T follicular helper cell (primary cell): ENCODE measurements around the gene ZNF385D.

ENCODE experiments used
- DNase-seq: peaks from one replicate; pipeline ENCODE4 v3.0.0-alpha.2; 2020; ENCODE audit warnings: low read depth

ZNF385D gene

DNA sequence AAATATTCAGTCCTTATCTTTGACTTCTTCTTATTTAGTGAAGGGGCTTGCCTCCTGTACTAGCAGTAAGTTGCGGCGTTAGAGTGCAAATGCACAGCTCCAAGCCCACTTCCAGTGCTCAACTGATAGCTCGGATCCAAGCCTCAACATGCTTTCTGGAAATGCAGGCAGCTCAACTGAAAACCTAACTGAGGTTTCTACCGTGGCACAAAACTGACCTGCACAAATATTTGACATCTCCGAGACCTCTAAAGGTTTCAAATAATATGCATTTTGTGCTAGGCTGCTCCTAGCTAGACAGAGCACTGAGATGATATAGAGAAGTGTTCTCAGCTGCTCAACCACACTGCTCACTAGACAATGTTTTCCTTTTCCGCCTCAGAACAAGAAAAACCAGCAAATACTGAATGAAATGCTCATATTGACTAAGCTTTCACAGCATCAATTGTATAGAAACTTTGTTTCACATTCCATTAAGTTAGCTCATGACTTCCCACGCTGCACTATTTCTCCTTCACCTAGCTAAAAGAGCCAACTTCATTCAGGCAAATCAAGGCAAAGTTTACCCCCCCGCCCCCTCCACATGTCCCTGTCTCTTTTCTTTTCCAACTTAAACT is 822 bp downstream of the ZNF385D start:
- no peak for DNase-seq

GRCh38 chr3:21747966-21748555 is 2.9 kb downstream of the ZNF385D start:
- DNase-seq, result no peak

DNA sequence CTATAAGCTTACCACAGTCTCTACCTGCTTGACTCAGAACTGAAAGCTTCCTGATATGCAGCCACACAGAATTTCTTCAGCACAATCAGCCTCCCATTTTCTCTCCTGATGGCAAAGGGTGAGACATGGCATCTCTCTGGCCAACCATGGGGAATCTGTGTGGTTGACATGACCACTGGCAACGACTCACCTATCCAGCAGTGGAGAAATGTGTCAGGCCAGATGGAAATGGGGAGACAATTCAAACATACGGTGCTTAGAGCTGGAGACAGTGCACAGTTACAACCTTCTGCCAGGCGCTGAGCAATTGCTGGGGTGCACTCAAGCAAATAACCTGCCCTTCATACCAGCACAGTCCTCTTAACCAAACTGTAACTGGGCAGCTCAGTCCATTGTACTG is 3.6 kb downstream of the ZNF385D start:
- DNase-seq, result no peak

DNA sequence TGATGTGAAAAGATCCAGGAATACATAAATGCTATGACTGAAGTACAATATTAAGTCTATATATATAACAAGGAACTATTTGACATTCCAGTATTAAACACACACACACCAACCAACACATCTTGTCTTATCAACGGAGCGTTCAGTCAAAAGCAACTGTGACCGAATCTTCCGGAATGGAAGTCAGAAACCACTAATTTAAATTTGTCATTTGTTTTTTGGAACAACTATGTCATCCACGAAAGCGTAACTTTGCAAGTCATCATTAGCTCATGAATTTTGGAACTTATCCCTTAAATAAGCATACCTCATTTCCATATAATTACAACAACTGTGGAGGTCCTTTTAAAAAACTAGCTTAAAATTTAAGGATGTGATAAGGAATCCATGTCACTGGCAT is 5.0 kb downstream of the ZNF385D start:
- DNase-seq, result no peak

DNA sequence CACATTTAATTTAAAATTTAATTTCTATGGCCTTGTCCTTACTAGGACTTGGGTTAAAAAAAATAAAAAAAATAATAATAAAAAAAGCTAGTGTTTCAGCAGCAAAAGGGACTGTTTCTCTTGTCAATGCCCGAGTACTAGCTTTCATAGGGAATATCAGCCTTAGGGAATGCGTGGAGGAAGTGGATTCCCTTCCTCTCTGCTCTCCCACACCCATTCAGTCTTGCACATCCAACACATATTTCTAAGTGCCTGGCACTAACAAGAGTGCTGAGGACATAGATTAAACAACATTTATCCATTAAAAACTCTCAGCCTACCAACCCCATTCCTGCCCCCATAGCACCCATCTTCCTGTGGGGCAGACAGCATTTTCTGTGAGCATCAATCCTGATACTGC is 6.2 kb downstream of the ZNF385D start:
- DNase-seq, result no peak

- DNase-seq, result no peak
These were observed 11.9 kb downstream of the ZNF385D start for GRCh38 chr3:21738935-21739702.

GRCh38 chr3:21738283-21738682 is 12.7 kb downstream of the ZNF385D start:
- DNase-seq, result no peak

- no peak for DNase-seq
These were observed 16.3 kb downstream of the ZNF385D start for GRCh38 chr3:21734746-21735145.

- no peak for DNase-seq
These were observed 21.0 kb downstream of the ZNF385D start for GRCh38 chr3:21729888-21730459.

GRCh38 chr3:21729331-21729730 is 21.7 kb downstream of the ZNF385D start:
- DNase-seq, result no peak

DNA sequence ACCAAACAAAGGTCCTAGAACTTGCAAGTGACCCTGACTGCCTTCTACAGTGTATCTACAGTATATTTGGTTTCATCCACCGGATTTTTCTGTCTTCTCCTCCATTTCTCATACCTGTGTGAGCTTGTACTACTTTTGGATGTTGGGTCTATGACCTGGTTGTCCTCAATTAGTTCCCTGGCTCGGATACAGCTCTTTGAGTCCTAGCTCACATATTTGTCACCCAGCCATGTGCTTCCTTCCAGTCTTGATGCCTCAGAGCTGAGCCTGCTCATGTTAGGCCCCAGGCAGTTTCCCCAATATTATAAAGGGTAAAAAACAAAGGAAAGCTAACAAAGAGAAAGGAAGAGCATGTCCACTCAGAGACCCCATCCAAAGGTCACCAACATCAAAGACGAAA is 28.2 kb downstream of the ZNF385D start:
- no peak for DNase-seq

DNA sequence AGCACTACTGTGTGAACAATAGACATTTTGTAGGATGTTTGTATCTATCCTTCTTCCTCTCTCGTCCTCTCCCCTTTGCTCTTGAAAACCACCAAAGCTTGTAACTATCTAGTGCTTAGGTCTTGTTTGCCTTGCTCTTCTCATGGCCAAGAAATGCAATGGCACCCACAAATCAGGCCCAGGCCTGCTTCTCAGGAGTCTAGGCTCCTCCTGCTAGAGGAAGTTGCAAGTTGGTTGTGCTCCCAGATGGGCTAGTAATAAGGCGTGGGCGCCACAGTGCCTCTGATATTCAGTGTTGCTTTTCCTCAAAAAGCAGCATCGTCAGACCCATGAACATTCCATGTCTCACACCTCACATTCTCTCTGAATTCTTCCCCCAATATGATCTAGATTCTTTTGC is 28.7 kb downstream of the ZNF385D start:
- DNase-seq, result no peak

DNA sequence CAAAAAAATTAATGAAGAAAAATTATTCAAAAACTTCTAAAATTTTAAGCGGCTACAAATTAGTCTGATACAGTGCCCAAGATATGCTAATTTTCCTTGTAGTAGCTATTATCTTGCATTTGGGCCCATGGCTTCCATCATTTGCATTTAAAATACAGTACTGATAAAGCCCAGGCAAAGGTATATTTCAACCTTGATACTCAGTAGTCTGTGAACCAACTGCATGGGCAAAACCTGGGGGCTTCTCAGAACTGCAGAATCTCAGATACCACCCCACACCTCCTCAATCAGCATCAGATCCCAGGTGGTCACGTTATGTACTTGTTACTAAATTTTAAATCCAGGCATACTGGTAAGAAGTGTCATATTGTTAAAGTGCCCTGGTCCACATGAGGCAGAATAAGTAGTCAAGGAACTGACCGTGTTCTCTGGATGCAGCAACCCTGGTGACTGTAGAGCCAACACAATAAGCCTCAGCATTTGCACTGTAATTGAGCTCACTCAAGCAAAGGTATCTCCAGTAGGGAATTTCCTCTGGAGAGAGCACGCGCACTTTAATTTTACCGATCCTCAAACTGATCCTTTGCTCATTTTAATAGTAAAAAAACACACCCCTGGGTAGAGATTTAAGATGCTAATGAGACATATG is 31.9 kb downstream of the ZNF385D start:
- DNase-seq, result no peak

DNA sequence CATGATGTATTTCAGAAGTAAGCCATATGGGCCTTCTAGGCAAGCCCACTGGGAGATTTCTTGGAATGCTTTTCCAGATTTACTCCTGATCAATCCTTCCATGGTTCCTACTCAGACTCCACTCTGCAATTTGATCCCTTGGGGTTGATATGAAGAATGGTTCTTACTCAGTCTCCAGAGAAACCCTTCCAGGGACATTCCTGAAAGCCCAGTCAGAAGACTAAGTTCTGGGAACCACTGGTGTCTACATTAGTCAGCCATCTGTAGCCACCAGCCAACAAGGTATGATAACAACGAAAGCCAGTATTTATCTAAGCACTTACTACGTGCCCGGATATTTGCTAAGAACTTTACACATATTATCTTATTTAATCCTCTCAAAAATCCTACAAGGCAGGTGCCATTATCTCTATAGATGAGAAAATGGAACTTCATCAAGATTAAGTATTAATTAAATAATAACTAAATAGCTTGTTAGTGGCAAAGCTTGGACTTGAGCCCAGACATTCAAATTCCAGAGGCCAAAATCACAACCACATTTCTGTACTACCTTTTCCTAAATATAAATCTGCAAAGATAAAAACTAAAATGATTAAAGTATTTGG is 32.7 kb downstream of the ZNF385D start:
- no peak for DNase-seq

GRCh38 chr3:21715662-21716061 is 35.3 kb downstream of the ZNF385D start:
- DNase-seq, result no peak

- no peak for DNase-seq
These were observed 45.2 kb downstream of the ZNF385D start for GRCh38 chr3:21705769-21706168.

GRCh38 chr3:21704796-21705195 is 46.2 kb downstream of the ZNF385D start:
- no peak for DNase-seq

GRCh38 chr3:21703291-21703690 is 47.7 kb downstream of the ZNF385D start:
- DNase-seq, result no peak

DNA sequence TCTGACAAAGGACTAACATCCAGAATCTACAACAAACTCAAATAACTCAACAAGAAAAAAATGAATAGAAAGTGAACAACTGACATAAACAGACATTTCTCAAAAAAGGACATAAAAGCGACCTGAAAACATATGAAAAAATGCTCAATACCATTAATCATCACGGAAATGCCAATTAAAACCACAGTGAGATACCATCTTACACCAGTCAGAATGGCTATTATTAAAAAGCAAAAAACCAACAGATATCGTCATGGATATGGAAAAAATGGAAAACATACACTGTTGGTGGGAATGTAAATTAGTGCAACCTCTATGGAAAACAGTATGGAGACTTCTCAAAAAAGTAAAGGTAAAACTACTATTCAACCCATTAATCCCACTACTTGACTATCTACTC is 53.3 kb downstream of the ZNF385D start:
- no peak for DNase-seq

GRCh38 chr3:21694506-21694905 is 56.5 kb downstream of the ZNF385D start:
- no peak for DNase-seq

- DNase-seq, result no peak
These were observed 60.0 kb downstream of the ZNF385D start for GRCh38 chr3:21691036-21691435.

- DNase-seq, result no peak
These were observed 68.8 kb downstream of the ZNF385D start for GRCh38 chr3:21682206-21682605.
